ENCODE data around the gene HSD11B2. TPM values are rescaled to one million over a fixed set of nuclear protein-coding genes. Genes with fewer than 3 reads are reported as not detected.
A peak's percentile ranks its signal among the peaks of the same experiment; 100 is the strongest.

The HSD11B2 gene
- total RNA-seq, 2 experiments from 2014 or later: not detected

DNA sequence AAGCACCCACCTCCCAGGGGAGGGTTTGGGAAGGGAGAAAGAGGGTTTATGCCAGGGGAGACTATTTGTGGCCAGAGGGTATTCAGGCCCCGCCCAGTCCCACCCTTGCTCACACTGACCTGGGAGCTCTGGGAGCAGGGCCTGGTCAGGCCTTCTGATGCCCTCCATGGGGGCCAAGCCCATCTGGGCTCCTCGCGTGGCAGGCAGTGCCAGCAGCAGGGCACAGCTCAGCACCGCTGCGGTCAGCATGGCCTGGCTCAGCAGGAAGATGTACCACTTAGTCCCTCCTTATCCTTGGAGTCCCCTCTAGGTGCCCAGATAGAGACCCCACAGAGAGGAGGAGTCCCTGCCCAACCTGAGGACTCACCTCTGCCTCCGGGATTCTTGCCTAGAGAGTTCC lies 52.2 kb downstream of the HSD11B2 start, which contains the start of gene AGRP:
AGRP (minus strand) TSS at position 398 of the 400 bp plus-strand sequence; CDS start at position 249, 149 bp downstream.
- ChIA-PET CTCF (ENCODE audit: unreplicated experiment) (no interaction called here), POLR2A (interaction anchor here (0.6 to 3.7 kb wide), 3 partner anchors 31 to 987 kb away, joined by 5 to 23 read pairs (median 21); no protein-coding TSS in a partner anchor)
- no TSS peak for BruUV-seq (replicated peaks)
- no peak for DNase-seq (ENCODE audit: low spot score)
- peak within 1 kb of the TSS; percentile 60; the same call in 1 of the 2 replicates for H2AFZ ChIP-seq (ENCODE audit: low read length)
- H3K4me2 ChIP-seq (ENCODE audit: low read length): peak within 1 kb of the TSS; percentile 95
- peak within 1 kb of the TSS; percentile 72 for H3K27ac ChIP-seq (ENCODE audit: low read depth, low read length, poor library complexity, severe bottlenecking)
- no peaks in the 10 kb centered on the region for H3K9me3 ChIP-seq (ENCODE audit: low read length)
- H3K4me1 ChIP-seq (ENCODE audit: insufficient read depth, low read length, poor library complexity, severe bottlenecking): peaks cover 56% of the 10 kb centered on the region
- intact Hi-C loops (cut with micrococcal nuclease; ENCODE audit: unreplicated experiment): no loop called here
- peaks cover 36% of the 10 kb centered on the region; the same call in 1 of the 2 replicates for H3K79me2 ChIP-seq (ENCODE audit: insufficient read depth, low read depth, low read length)
- H4K20me1 ChIP-seq (ENCODE audit: insufficient read depth, low read length): no peaks in the 10 kb centered on the region
- no peaks in the 10 kb centered on the region for H3K9me2 ChIP-seq (ENCODE audit: insufficient read depth, low read length)
- H3K4me3 ChIP-seq (ENCODE audit: low read depth, low read length, poor library complexity, severe bottlenecking): peak within 1 kb of the TSS; percentile 88
- peaks cover 13% of the 10 kb centered on the region for H3K36me3 ChIP-seq (ENCODE audit: insufficient read depth, low read length)
- TF ChIP-seq, protein P1, sequence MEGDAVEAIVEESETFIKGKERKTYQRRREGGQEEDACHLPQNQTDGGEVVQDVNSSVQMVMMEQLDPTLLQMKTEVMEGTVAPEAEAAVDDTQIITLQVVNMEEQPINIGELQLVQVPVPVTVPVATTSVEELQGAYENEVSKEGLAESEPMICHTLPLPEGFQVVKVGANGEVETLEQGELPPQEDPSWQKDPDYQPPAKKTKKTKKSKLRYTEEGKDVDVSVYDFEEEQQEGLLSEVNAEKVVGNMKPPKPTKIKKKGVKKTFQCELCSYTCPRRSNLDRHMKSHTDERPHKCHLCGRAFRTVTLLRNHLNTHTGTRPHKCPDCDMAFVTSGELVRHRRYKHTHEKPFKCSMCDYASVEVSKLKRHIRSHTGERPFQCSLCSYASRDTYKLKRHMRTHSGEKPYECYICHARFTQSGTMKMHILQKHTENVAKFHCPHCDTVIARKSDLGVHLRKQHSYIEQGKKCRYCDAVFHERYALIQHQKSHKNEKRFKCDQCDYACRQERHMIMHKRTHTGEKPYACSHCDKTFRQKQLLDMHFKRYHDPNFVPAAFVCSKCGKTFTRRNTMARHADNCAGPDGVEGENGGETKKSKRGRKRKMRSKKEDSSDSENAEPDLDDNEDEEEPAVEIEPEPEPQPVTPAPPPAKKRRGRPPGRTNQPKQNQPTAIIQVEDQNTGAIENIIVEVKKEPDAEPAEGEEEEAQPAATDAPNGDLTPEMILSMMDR (conservative IDR thresholded peaks at IDR 0.05; ENCODE audit: low read length): no peak
- TF ChIP-seq EZH2phosphoT487 (IDR thresholded peaks at IDR 0.05; ENCODE audit: borderline replicate concordance, low read depth, low read length): no peak

DNA sequence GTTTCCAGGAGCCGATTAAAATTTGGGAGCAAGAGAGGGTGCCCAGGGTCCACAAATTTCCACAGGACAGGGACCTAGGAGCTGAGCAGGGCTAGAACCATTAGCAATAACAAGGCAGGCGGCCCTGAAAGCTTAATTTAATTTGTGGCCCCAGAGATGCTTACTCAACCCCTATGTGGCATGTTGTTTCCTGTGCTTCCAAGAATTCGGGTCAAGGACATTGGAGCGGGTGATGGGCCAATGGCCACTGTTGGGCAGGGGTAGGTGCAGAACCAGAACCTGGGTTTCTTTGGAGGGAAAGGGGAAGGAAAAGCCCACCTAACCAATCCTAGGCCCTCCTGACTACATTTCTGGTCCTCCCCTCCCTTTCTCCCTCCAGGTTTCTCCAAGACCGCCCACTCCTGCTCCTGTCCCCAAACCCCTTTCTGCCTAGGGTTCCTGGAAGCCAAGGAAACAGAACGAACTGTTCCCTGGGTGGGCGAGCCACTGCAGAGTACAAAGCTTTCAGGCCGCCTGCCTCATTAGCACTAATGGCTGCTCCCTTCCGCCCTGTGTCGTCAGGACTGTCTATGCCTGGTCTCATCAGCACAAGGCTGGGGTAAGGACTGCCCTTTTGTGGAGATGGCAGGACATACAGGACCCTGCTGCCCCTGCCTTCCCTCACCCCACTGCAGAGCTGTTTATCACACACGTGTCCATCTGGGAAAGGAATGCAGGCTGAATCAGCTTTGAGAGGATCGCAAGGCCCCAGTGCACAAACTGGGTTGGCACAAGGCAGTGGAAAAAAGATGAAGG lies 53.0 kb downstream of the HSD11B2 start:
- BruUV-seq (replicated peaks): no TSS peak
- Histone ChIP-seq H3K36me3 (ENCODE audit: insufficient read depth, low read length) (peaks cover 13% of the 10 kb centered on the region), H2AFZ (ENCODE audit: low read length) (no peak overlapping the region), H3K4me1 (ENCODE audit: insufficient read depth, low read length, poor library complexity, severe bottlenecking) (peaks cover 62% of the 10 kb centered on the region), H3K4me3 (ENCODE audit: low read depth, low read length, poor library complexity, severe bottlenecking) (no peak overlapping the region), H3K9me2 (ENCODE audit: insufficient read depth, low read length) (no peaks in the 10 kb centered on the region), H3K79me2 (ENCODE audit: insufficient read depth, low read depth, low read length) (peaks cover 33% of the 10 kb centered on the region; the same call in 1 of the 2 replicates), H3K4me2 (ENCODE audit: low read length) (peak overlapping the region; percentile 95; the same call in 1 of the 2 replicates), H4K20me1 (ENCODE audit: insufficient read depth, low read length) (no peaks in the 10 kb centered on the region), H3K9me3 (ENCODE audit: low read length) (no peaks in the 10 kb centered on the region), H3K27ac (ENCODE audit: low read depth, low read length, poor library complexity, severe bottlenecking) (no peak overlapping the region)
- no peak for TF ChIP-seq EZH2phosphoT487 (IDR thresholded peaks at IDR 0.05; ENCODE audit: borderline replicate concordance, low read depth, low read length)
- TF ChIP-seq, protein P1 (conservative IDR thresholded peaks at IDR 0.05; ENCODE audit: low read length): no peak
- POLR2A ChIA-PET: interaction anchor here (0.6 to 3.7 kb wide), 3 partner anchors 33 to 987 kb away, joined by 4 to 23 read pairs (median 5); no protein-coding TSS in a partner anchor
- DNase-seq (ENCODE audit: low spot score): no peak
- intact Hi-C loops (cut with micrococcal nuclease; ENCODE audit: unreplicated experiment): no loop called here
- CTCF ChIA-PET (ENCODE audit: unreplicated experiment): no interaction called here

DNA sequence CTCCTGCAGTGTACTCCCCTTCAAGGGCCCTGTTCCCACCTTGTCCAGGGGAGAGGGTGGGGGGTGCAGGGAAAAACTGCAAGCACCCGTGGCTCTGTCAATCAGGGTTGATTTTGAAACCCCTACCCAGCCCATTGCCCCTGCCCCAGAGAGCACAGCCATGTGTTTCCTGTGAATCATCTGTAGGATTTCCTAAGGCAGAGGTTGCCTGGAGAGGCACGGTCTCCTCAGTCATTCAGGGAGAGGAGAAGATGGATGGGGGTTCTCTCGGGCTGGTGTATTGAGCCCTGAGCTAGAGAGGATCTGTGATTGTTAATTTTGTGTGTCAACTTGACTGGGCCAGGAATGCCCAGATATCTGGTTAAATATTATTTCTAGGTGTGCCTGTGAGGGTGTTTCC lies 55.9 kb downstream of the HSD11B2 start:
- TF ChIP-seq EZH2phosphoT487 (IDR thresholded peaks at IDR 0.05; ENCODE audit: borderline replicate concordance, low read depth, low read length): no peak
- TF ChIP-seq, protein P1 (conservative IDR thresholded peaks at IDR 0.05; ENCODE audit: low read length): no peak
- H3K27ac ChIP-seq (ENCODE audit: low read depth, low read length, poor library complexity, severe bottlenecking): no peak overlapping the region
- no peak for DNase-seq (ENCODE audit: low spot score)
- CTCF ChIA-PET (ENCODE audit: unreplicated experiment): no interaction called here
- no peaks in the 10 kb centered on the region for H3K9me2 ChIP-seq (ENCODE audit: insufficient read depth, low read length)
- peaks cover 73% of the 10 kb centered on the region for H3K4me1 ChIP-seq (ENCODE audit: insufficient read depth, low read length, poor library complexity, severe bottlenecking)
- POLR2A ChIA-PET: no interaction called here
- intact Hi-C loops (cut with micrococcal nuclease; ENCODE audit: unreplicated experiment): no loop called here
- peaks cover 15% of the 10 kb centered on the region; the same call in 1 of the 2 replicates for H3K79me2 ChIP-seq (ENCODE audit: insufficient read depth, low read depth, low read length)
- BruUV-seq (replicated peaks): no TSS peak
- H3K36me3 ChIP-seq (ENCODE audit: insufficient read depth, low read length): peaks cover 25% of the 10 kb centered on the region
- no peak overlapping the region for H3K4me2 ChIP-seq (ENCODE audit: low read length)
- H3K9me3 ChIP-seq (ENCODE audit: low read length): peaks cover 10% of the 10 kb centered on the region; the same call in 1 of the 2 replicates
- no peaks in the 10 kb centered on the region; the same call in 1 of the 2 replicates for H4K20me1 ChIP-seq (ENCODE audit: insufficient read depth, low read length)
- no peak overlapping the region for H2AFZ ChIP-seq (ENCODE audit: low read length)
- H3K4me3 ChIP-seq (ENCODE audit: low read depth, low read length, poor library complexity, severe bottlenecking): no peak overlapping the region

All from OCI-LY7 (cell line).